NB4 (cell line): Measurements from ENCODE around the gene TSKU.

ENCODE experiments used
- MYC ChIP-seq: IDR thresholded peaks from 2 replicates; pipeline ENCODE4 v1.6.1; 2011; ENCODE audit warnings: low read depth, low read length
- POLR2A ChIP-seq: IDR thresholded peaks from 2 replicates; pipeline ENCODE4 v1.6.1; 2011; ENCODE audit warnings: mild to moderate bottlenecking; ENCODE audit not compliant: insufficient read length; ENCODE audit errors: extremely low read depth
- TF ChIP-seq, protein P1 (sequence below): IDR thresholded peaks from one replicate; pipeline ENCODE4 v1.5.1; 2012; ENCODE audit warnings: low read depth, low read length
- TF ChIP-seq, protein P2 (sequence below): IDR thresholded peaks from 2 replicates; pipeline ENCODE4 v1.6.1; 2011; ENCODE audit warnings: low read depth, low read length

GRCh38 chr11:76793391-76794291, 10.5 kb downstream of the TSKU start:
- no peak for TF ChIP-seq POLR2A
- TF ChIP-seq, protein P1, sequence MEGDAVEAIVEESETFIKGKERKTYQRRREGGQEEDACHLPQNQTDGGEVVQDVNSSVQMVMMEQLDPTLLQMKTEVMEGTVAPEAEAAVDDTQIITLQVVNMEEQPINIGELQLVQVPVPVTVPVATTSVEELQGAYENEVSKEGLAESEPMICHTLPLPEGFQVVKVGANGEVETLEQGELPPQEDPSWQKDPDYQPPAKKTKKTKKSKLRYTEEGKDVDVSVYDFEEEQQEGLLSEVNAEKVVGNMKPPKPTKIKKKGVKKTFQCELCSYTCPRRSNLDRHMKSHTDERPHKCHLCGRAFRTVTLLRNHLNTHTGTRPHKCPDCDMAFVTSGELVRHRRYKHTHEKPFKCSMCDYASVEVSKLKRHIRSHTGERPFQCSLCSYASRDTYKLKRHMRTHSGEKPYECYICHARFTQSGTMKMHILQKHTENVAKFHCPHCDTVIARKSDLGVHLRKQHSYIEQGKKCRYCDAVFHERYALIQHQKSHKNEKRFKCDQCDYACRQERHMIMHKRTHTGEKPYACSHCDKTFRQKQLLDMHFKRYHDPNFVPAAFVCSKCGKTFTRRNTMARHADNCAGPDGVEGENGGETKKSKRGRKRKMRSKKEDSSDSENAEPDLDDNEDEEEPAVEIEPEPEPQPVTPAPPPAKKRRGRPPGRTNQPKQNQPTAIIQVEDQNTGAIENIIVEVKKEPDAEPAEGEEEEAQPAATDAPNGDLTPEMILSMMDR, result no peak
- no peak for TF ChIP-seq MYC
- TF ChIP-seq, protein P2, sequence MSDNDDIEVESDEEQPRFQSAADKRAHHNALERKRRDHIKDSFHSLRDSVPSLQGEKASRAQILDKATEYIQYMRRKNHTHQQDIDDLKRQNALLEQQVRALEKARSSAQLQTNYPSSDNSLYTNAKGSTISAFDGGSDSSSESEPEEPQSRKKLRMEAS, result no peak
